HEK293 (cell line): ENCODE results near the gene SKAP1.

ENCODE experiments used
- CTCF ChIA-PET: fragments of 350-600 bp; formaldehyde crosslinking; extraction: SDS; loops from one replicate; lab custom pipeline; 2021; ENCODE audit warnings: antibody characterized with exemption; lab: Yijun Ruan, JAX
- POLR2A ChIA-PET: fragments of 300-600 bp; formaldehyde crosslinking; extraction: SDS; loops from one replicate; lab custom pipeline; 2020; ENCODE audit warnings: antibody characterized with exemption, inconsistent platforms; lab: Yijun Ruan, JAX
- H3K27ac ChIP-seq: fragments of 200-500 bp; sonication (Bioruptor generic); 2 replicates; pipeline ENCODE4 v1.5.1; 2014; ENCODE audit warnings: low read depth, low read length, control low read depth, inconsistent platforms; ENCODE audit errors: extremely low read depth
- H3K36me3 ChIP-seq, 2 experiments: fragments of 200-500 bp in 1 of 2; sonication (Bioruptor generic) in 1 of 2; 1 replicate in 1 of 2; 2 replicates in 1 of 2; pipeline ENCODE4 v1.5.1; 2014 to 2017; ENCODE audit warnings: inconsistent platforms in 2 of 2, low read length in 2 of 2; ENCODE audit not compliant: control insufficient read depth in 2 of 2, insufficient read depth in 1 of 2
- H3K4me1 ChIP-seq: fragments of 200-500 bp; sonication (Bioruptor generic); 2 replicates; pipeline ENCODE4 v1.5.1; 2014; ENCODE audit warnings: mild to moderate bottlenecking, low read length, inconsistent platforms; ENCODE audit not compliant: control insufficient read depth, insufficient read depth
- H3K4me3 ChIP-seq: 2 replicates; pipeline ENCODE4 v1.5.1; 2011; ENCODE audit warnings: low read depth, mild to moderate bottlenecking, control low read depth, low read length, moderate library complexity
- H3K9me3 ChIP-seq: fragments of 200-500 bp; sonication (Bioruptor generic); 2 replicates; pipeline ENCODE4 v1.5.1; 2014; ENCODE audit warnings: low read depth, low read length, inconsistent platforms; ENCODE audit not compliant: control insufficient read depth, insufficient read depth
- PRDM1 ChIP-seq: fragments of 450-650 bp; formaldehyde crosslinking; IDR thresholded peaks from 2 replicates; pipeline ENCODE4; 2016; ENCODE audit warnings: missing biosample characterization, missing genetic modification characterization
- ZFP69B ChIP-seq: fragments of 450-650 bp; formaldehyde crosslinking; IDR thresholded peaks from 2 replicates; pipeline ENCODE4 v1.5.1; 2016; ENCODE audit warnings: missing biosample characterization, missing genetic modification characterization
- ZNF16 ChIP-seq: fragments of 450-650 bp; formaldehyde crosslinking; IDR thresholded peaks from 2 replicates; pipeline ENCODE4 v1.5.1; 2016; ENCODE audit warnings: low read depth, missing biosample characterization, missing genetic modification characterization
- ZNF239 ChIP-seq: fragments of 450-650 bp; formaldehyde crosslinking; IDR thresholded peaks from 2 replicates; pipeline ENCODE4 v1.5.1; 2016; ENCODE audit warnings: missing biosample characterization, missing genetic modification characterization
- ZNF292 ChIP-seq: fragments of 450-650 bp; formaldehyde crosslinking; IDR thresholded peaks from 2 replicates; pipeline ENCODE4 v1.5.1; 2016; ENCODE audit warnings: low read depth, missing biosample characterization, missing genetic modification characterization, borderline replicate concordance
- ZNF514 ChIP-seq: fragments of 450-650 bp; formaldehyde crosslinking; IDR thresholded peaks from 2 replicates; pipeline ENCODE4 v1.5.1; 2016; ENCODE audit warnings: missing biosample characterization, missing genetic modification characterization
- ZNF623 ChIP-seq: fragments of 450-650 bp; formaldehyde crosslinking; IDR thresholded peaks from 2 replicates; pipeline ENCODE4 v1.5.1; 2016; ENCODE audit warnings: missing biosample characterization, missing genetic modification characterization
- ZNF664 ChIP-seq: fragments of 450-650 bp; formaldehyde crosslinking; IDR thresholded peaks from 2 replicates; pipeline ENCODE4 v1.5.1; 2016; ENCODE audit warnings: missing biosample characterization, missing genetic modification characterization
- TF ChIP-seq, protein P1 (sequence below): fragments of 450-650 bp; formaldehyde crosslinking; IDR thresholded peaks from 2 replicates; pipeline ENCODE4 v1.5.1; 2016; ENCODE audit warnings: missing biosample characterization, missing genetic modification characterization
- TF ChIP-seq, protein P2 (sequence below): fragments of 450-650 bp; IDR thresholded peaks from 2 replicates; pipeline ENCODE4 v1.5.1; 2018; ENCODE audit warnings: missing biosample characterization, mild to moderate bottlenecking, missing genetic modification characterization
- TF ChIP-seq, protein P3 (sequence below): sonication (generic); formaldehyde crosslinking; IDR thresholded peaks from 2 replicates; pipeline ENCODE4 v1.8.1; 2022; ENCODE audit warnings: mild to moderate bottlenecking, moderate library complexity, missing genetic modification reagents

The SKAP1 gene

DNA sequence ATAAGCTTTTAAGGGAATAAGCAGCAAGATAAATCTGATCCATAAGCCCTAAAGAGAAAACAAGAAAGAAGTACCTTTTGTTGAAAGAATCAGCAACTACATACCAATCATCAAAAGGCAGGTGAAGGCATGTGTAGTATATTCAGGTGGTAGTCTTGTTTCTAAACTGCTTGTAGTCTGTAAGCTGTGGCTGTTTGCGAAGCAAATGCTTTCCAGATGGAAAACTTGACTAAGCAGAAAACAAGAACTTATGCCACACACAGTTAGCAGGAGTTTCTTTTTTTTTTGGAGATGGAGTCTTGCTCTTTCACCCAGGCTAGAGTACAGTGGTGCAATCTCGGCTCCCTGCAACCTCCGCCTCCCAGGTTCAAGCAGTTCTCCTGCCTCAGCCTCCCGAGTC lies 334.4 kb downstream of the SKAP1 start:
- no peaks in the 10 kb centered on the region for H3K9me3 ChIP-seq
- peaks cover 11% of the 10 kb centered on the region for H3K4me1 ChIP-seq
- ChIA-PET CTCF (interaction anchor here (0.6 to 4.2 kb wide), 7 partner anchors 9 to 77 kb away, joined by 3 to 31 read pairs (median 9); no protein-coding TSS in a partner anchor), POLR2A (no interaction called here)
- no peak overlapping the region for H3K4me3 ChIP-seq
- TF ChIP-seq ZNF292 (tag by site-specific recombination): no peak
- TF ChIP-seq ZNF514 (tag by site-specific recombination): no peak
- H3K36me3 ChIP-seq: peaks cover 22 to 32% of the 10 kb centered on the region in 2 experiments
- no peak overlapping the region for H3K27ac ChIP-seq

DNA sequence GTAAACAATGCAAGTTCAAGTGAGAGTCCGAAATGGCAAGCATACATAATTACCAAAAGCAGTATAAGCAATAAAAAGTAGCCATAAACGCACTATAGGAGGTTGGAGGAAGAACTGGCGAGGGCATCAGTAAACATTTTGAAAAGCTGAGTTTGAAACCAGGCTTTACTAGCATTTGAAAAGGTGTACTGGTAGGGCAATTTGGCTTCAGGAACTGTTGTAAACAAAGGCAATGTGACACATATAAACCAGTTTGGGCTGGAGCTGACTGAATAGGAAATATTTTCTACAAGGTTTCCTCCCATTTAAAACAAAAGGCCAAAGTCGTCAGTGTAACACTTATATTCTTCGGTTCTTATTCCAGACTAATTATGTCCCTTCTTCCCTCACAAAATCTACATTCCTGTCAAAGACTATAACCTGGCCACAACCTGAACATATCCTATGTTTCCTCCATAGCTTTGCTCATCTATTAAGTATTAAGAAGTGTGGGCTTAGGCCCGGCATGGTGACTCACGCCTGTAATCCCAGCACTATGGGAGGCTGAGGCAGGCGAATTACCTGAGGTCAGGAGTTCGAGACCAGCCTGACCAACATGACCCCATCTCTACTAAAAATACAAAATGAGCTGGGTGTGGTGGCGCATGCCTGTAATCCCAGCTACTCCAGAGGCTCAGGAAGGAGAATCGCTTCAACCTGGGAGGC lies 336.5 kb downstream of the SKAP1 start:
- ChIA-PET CTCF (interaction anchor here (1.4 to 1.5 kb wide), 2 partner anchors 14 to 19 kb away, joined by 4 to 8 read pairs; no protein-coding TSS in a partner anchor), POLR2A (interaction anchor here (0.7 kb wide), 2 partner anchors 7 to 362 kb away, joined by 4 to 5 read pairs; no protein-coding TSS in a partner anchor)
- H3K9me3 ChIP-seq: no peaks in the 10 kb centered on the region
- no peak overlapping the region for H3K27ac ChIP-seq
- H3K4me3 ChIP-seq: no peak overlapping the region
- H3K4me1 ChIP-seq: peaks cover 8% of the 10 kb centered on the region
- peaks cover 22 to 32% of the 10 kb centered on the region in 2 experiments for H3K36me3 ChIP-seq
- TF ChIP-seq ZNF239 (tag by site-specific recombination) (no peak), ZFP69B (tag by site-specific recombination) (no peak), PRDM1 (tag by site-specific recombination) (peak; percentile 54), ZNF623 (tag by site-specific recombination) (no peak), ZNF16 (tag by site-specific recombination) (no peak)
- TF ChIP-seq, protein P1, sequence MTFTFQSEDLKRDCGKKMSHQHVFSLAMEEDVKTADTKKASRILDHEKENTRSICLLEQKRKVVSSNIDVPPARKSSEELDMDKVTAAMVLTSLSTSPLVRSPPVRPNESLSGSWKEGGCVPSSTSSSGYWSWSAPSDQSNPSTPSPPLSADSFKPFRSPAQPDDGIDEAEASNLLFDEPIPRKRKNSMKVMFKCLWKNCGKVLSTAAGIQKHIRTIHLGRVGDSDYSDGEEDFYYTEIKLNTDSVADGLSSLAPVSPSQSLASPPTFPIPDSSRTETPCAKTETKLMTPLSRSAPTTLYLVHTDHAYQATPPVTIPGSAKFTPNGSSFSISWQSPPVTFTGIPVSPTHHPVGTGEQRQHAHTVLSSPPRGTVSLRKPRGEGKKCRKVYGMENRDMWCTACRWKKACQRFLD (tag by site-specific recombination): no peak
- TF ChIP-seq, protein P2, sequence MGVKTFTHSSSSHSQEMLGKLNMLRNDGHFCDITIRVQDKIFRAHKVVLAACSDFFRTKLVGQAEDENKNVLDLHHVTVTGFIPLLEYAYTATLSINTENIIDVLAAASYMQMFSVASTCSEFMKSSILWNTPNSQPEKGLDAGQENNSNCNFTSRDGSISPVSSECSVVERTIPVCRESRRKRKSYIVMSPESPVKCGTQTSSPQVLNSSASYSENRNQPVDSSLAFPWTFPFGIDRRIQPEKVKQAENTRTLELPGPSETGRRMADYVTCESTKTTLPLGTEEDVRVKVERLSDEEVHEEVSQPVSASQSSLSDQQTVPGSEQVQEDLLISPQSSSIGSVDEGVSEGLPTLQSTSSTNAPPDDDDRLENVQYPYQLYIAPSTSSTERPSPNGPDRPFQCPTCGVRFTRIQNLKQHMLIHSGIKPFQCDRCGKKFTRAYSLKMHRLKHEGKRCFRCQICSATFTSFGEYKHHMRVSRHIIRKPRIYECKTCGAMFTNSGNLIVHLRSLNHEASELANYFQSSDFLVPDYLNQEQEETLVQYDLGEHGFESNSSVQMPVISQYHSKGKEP (tag by site-specific recombination): no peak

DNA sequence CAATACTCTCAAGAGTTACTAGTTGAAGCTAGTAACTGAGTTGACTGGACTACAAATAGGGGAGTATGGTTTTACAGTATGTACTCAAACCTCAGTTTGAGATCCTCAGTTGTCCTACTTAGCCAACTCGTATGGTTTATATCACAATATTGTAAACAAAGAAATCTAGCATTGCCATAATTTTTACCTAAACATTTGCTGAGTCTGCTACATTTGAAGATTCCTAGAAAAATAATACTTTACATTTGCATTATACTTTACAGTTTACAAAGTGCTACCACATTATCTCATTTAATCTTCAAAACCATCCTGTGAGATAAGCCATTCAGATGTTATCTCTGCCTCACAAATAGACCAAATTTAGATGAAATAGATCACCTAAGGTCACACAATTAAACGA lies 345.1 kb downstream of the SKAP1 start:
- TF ChIP-seq, protein P3, sequence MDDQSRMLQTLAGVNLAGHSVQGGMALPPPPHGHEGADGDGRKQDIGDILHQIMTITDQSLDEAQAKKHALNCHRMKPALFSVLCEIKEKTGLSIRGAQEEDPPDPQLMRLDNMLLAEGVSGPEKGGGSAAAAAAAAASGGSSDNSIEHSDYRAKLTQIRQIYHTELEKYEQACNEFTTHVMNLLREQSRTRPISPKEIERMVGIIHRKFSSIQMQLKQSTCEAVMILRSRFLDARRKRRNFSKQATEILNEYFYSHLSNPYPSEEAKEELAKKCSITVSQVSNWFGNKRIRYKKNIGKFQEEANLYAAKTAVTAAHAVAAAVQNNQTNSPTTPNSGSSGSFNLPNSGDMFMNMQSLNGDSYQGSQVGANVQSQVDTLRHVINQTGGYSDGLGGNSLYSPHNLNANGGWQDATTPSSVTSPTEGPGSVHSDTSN: no peak
- peak; percentile 80; the same call in 1 of the 2 replicates for TF ChIP-seq ZNF664 (tag by site-specific recombination)
- TF ChIP-seq, all 188 proteins: peak for 1
- Histone ChIP-seq H3K27ac (no peak overlapping the region), H3K4me1 (peaks cover 18% of the 10 kb centered on the region), H3K9me3 (no peaks in the 10 kb centered on the region), H3K36me3 (no peaks in the 10 kb centered on the region; a peak in 1 of 3 replicates), H3K4me3 (no peak overlapping the region)
- POLR2A ChIA-PET: interaction anchor here (1.2 to 1.9 kb wide), 2 partner anchors 13 to 36 kb away, joined by 3 to 5 read pairs; partner anchors contain the start of gene NFE2L1
- CTCF ChIA-PET: interaction anchor here (1.0 to 3.4 kb wide), 5 partner anchors 11 to 58 kb away, joined by 3 to 16 read pairs (median 9); no protein-coding TSS in a partner anchor
